Upper lobe of left lung (tissue), 6 donors: ENCODE measurements around the gene VDR. TPM values are rescaled to one million over a fixed set of nuclear protein-coding genes. Genes with fewer than 3 reads are reported as not detected.

Source experiments
- ATAC-seq, 2 donors: fragments of 200-7000 bp; cut with Tn5 transposase; one replicate each; pipeline ENCODE4 v1.9.1; 2022; ENCODE audit warnings: mild to moderate bottlenecking in 2 of 2, moderate library complexity in 2 of 2; ENCODE audit not compliant: low FRiP score in 2 of 2
- DNase-seq, 2 donors: peaks; one replicate each; pipeline ENCODE4 v3.0.0-alpha.2; 2019 to 2020
- H3K27ac ChIP-seq, 4 donors: fragments of 200-600 bp; sonication (generic); one replicate each; pipeline ENCODE4 v1.5.1; 2016 to 2019
- H3K27me3 ChIP-seq, 4 donors: fragments of 200-600 bp; sonication (generic); one replicate each; pipeline ENCODE4 v1.5.1; 2017 to 2019
- H3K36me3 ChIP-seq, 4 donors: fragments of 200-600 bp; sonication (generic); one replicate each; pipeline ENCODE4 v1.5.1; 2016 to 2019
- H3K4me1 ChIP-seq, 4 donors: fragments of 200-600 bp; sonication (generic); one replicate each; pipeline ENCODE4 v1.5.1; 2018 to 2019
- H3K4me3 ChIP-seq, 4 donors: fragments of 200-600 bp; sonication (generic); one replicate each; pipeline ENCODE4 v1.5.1; 2017 to 2019; ENCODE audit warnings: mild to moderate bottlenecking in 2 of 4, moderate library complexity in 1 of 4
- H3K9me3 ChIP-seq, 4 donors: fragments of 200-600 bp; sonication (generic); one replicate each; pipeline ENCODE4 v1.5.1; 2018 to 2019
- EP300 ChIP-seq, 4 donors: sonication (generic); formaldehyde crosslinking; IDR thresholded peaks; one replicate each; pipeline ENCODE4 v1.5.1; 2017; ENCODE audit warnings: antibody characterized with exemption in 4 of 4, control low read depth in 2 of 4
- POLR2A ChIP-seq, 4 donors: fragments of 450-650 bp; IDR thresholded peaks; one replicate each; pipeline ENCODE4 v1.5.1; 2016 to 2017; ENCODE audit warnings: antibody characterized with exemption in 4 of 4, mild to moderate bottlenecking in 2 of 4
- POLR2AphosphoS5 ChIP-seq, 2 donors: sonication (generic); formaldehyde crosslinking; IDR thresholded peaks; one replicate each; pipeline ENCODE4 v1.5.1; 2017; ENCODE audit warnings: antibody characterized with exemption in 2 of 2
- WGBS, 2 donors: methylation state at CpG; one replicate each; pipeline ENCODE4 v1.1.5; 2017 to 2018; 5-methylcytosine and 5-hydroxymethylcytosine counted together
- total RNA-seq, 6 donors: library from RNA; depleted of rRNA in 4 of 6; stranded (reverse); fragments of >200 nt in 4 of 6; gene quantifications; one replicate each; pipeline versions ENCODE4 v1.1.0 to v1.2.1, GENCODE V29; 2016 to 2021
- TF ChIP-seq, protein P1 (sequence below), 6 experiments: fragments of 450-650 bp in 4 of 6; fragments of 200-600 bp in 2 of 6; sonication (generic) in 2 of 6; IDR thresholded peaks; one replicate each; pipeline ENCODE4 v1.5.1; 2016 to 2019; ENCODE audit warnings: antibody characterized with exemption in 6 of 6
- donor health status: DM: no; HTN: no; CAD: no; lungs with moderate emphysema.
- donor health status: DM: no; HTN: yes; CAD: no; lungs with severe emphysema.

The VDR gene
- total RNA-seq, 6 donors from 2014 or later, result 23.0 to 41.1 (median 27.5) TPM

DNA sequence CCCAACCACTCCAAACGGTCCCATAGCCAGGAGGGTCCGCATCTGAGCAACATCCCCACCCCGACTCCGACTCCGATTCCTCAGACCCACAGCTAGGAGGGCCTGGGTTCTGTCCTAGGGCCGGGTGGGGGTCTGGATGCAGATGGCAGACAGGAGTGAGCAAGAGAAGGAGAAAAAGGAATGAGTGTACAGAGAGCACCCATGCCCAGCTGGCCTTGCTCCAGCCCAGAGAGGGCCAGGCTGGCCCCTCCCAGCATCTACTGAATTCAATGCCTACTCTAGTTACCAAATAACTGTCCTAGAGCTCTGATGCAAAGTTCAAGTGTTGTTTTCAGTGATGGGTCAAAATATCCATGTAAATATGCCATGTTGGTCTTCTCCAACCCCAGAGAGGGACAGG lies 40.8 kb downstream of the VDR start:
- DNase-seq, result no peak
- TF ChIP-seq POLR2AphosphoS5 (IDR thresholded peaks at IDR 0.05) (no peak), POLR2A (IDR thresholded peaks at IDR 0.05) (no peak), EP300 (IDR thresholded peaks at IDR 0.05) (no peak)
- TF ChIP-seq, protein P1, sequence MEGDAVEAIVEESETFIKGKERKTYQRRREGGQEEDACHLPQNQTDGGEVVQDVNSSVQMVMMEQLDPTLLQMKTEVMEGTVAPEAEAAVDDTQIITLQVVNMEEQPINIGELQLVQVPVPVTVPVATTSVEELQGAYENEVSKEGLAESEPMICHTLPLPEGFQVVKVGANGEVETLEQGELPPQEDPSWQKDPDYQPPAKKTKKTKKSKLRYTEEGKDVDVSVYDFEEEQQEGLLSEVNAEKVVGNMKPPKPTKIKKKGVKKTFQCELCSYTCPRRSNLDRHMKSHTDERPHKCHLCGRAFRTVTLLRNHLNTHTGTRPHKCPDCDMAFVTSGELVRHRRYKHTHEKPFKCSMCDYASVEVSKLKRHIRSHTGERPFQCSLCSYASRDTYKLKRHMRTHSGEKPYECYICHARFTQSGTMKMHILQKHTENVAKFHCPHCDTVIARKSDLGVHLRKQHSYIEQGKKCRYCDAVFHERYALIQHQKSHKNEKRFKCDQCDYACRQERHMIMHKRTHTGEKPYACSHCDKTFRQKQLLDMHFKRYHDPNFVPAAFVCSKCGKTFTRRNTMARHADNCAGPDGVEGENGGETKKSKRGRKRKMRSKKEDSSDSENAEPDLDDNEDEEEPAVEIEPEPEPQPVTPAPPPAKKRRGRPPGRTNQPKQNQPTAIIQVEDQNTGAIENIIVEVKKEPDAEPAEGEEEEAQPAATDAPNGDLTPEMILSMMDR (IDR thresholded peaks at IDR 0.05), result no peak
- Histone ChIP-seq H3K27ac (no peak overlapping the region), H3K4me1 (peaks cover 0 to 11% (median 8%) of the 10 kb centered on the region in 4 donors), H3K27me3 (no peaks in the 10 kb centered on the region), H3K4me3 (no peak overlapping the region), H3K36me3 (peaks cover 0 to 10% (median 2%) of the 10 kb centered on the region in 4 donors), H3K9me3 (no peaks in the 10 kb centered on the region)
- 86 to 93% methylated on average over 6 of the region's 6 CpGs for WGBS, 2 donors
- ATAC-seq, result no peak

DNA sequence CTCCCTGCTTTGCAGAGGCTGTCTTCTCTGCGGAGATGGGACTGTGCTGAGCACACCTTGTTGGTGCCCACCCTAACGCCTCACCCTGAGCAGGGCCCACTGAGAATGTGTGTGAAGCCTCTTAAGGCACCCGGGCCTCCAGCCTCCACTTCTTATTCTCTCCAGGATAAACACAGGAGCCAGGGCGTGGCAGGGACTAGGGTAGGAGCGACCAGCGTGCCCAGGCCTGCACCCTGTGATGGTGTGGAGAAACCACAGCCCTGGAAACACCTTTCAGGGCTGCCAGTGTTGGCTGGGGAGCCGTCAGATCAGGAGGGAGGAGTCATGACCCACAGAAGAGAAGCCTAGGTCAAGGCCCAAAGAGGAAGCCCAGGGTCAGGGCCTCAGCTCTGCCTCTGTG lies 41.3 kb downstream of the VDR start:
- H3K9me3 ChIP-seq, result no peaks in the 10 kb centered on the region
- no peak overlapping the region for H3K4me3 ChIP-seq
- DNase-seq (no peak), ATAC-seq (no peak)
- TF ChIP-seq POLR2AphosphoS5 (IDR thresholded peaks at IDR 0.05) (no peak), POLR2A (IDR thresholded peaks at IDR 0.05) (no peak)
- TF ChIP-seq, protein P1 (IDR thresholded peaks at IDR 0.05), result no peak
- no peaks in the 10 kb centered on the region for H3K27me3 ChIP-seq
- H3K27ac ChIP-seq, result no peak overlapping the region
- WGBS, 2 donors, result 75 to 84% methylated on average over 5 to 7 of the region's 7 CpGs
- peaks cover 0 to 10% (median 5%) of the 10 kb centered on the region in 4 donors for H3K36me3 ChIP-seq
- peaks cover 0 to 11% (median 8%) of the 10 kb centered on the region in 4 donors for H3K4me1 ChIP-seq

DNA sequence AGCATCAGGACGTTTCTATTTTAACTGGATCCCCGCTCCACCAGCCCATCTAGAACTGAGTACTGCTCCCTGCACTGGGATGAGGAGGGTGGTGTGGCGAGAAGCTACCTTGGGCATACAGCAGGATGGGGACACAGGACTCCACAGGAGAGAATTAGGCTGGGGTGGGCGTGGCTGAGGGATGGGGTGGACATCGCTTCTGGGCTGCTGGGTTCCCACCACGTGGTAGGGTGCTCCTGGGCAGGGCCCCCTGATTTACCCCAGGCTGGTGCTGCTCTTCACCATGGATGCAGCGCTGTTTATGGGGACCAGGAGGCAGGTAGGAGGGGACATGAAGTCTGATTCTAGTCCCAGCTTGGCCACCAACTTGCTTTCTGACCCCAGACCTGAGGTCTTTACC lies 41.9 kb downstream of the VDR start:
- no peak for ATAC-seq
- H3K36me3 ChIP-seq, result peaks cover 0 to 10% (median 5%) of the 10 kb centered on the region in 4 donors

DNA sequence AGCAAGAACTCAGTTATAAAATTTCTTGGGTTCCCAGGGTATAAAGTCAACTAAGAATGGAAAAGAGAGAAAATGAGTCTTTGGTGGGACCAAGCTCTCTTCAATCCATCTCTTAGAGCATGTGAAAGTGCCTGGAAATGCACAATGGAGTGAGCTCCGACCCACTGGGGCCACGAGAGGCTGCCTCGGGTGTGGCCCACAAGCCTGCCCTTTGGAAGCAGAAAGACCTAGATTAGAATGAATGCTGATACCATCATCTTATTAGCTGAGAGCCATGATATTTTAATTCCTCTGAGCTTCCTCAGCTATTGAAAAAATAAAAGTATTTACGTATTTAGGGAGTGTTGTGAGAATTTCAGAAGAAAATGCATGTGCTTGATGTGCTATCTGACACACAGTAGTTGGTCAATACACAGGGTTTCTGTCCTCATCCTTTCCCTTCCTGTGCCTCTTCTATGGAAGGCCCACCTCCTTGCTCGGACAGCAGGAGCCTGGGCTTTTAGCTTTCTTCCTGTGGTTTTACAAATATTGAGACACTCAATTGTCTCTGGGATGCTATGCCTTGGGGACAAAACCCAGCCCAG lies 42.5 kb downstream of the VDR start:
- H3K36me3 ChIP-seq, result peaks cover 0 to 12% (median 5%) of the 10 kb centered on the region in 4 donors

More for the DNA sequence above, 41.9 kb downstream of the VDR start:
- Histone ChIP-seq H3K27ac (no peak overlapping the region), H3K4me1 (peaks cover 0 to 6% (median 3%) of the 10 kb centered on the region in 4 donors), H3K9me3 (no peaks in the 10 kb centered on the region), H3K27me3 (no peaks in the 10 kb centered on the region), H3K4me3 (no peak overlapping the region)
- 93 to 94% methylated on average over 4 to 7 of the region's 7 CpGs for WGBS, 2 donors
- DNase-seq, result no peak
- no peak for TF ChIP-seq EP300 (IDR thresholded peaks at IDR 0.05)
- TF ChIP-seq POLR2AphosphoS5 (IDR thresholded peaks at IDR 0.05), result no peak
- no peak for TF ChIP-seq POLR2A (IDR thresholded peaks at IDR 0.05)
- TF ChIP-seq, protein P1 (IDR thresholded peaks at IDR 0.05), result no peak

More for the DNA sequence above, 42.5 kb downstream of the VDR start:
- no peaks in the 10 kb centered on the region for H3K27me3 ChIP-seq
- DNase-seq, result no peak
- no peaks in the 10 kb centered on the region for H3K9me3 ChIP-seq
- WGBS, 2 donors, result 64 to 73% methylated on average over 5 of the region's 5 CpGs
- TF ChIP-seq POLR2A (IDR thresholded peaks at IDR 0.05) (no peak), POLR2AphosphoS5 (IDR thresholded peaks at IDR 0.05) (no peak), EP300 (IDR thresholded peaks at IDR 0.05) (no peak)
- TF ChIP-seq, protein P1 (IDR thresholded peaks at IDR 0.05), result no peak
- H3K4me1 ChIP-seq, result no peaks in the 10 kb centered on the region
- no peak for ATAC-seq
- no peak overlapping the region for H3K4me3 ChIP-seq
- H3K27ac ChIP-seq, result no peak overlapping the region
